Skeletal muscle cell (primary cell): ENCODE results near the gene APOBEC3A.

Experiments
- DNase-seq: peaks from one replicate; pipeline ENCODE4 v3.0.0-alpha.2; 2010; ENCODE audit warnings: low read depth
- H3K4me3 ChIP-seq: 2 replicates; pipeline ENCODE4 v1.5.1; 2011; ENCODE audit warnings: low read depth, mild to moderate bottlenecking, control low read depth, low read length, moderate library complexity

The APOBEC3A gene

GRCh38 chr22:38957046-38957770, at the start of gene APOBEC3A:
TSS of gene APOBEC3A (plus strand) at chr22:38957609. CDS start at chr22:38957692, 83 bp downstream.
- no peak for DNase-seq
- H3K4me3 ChIP-seq, result no peak within 1 kb of the TSS

GRCh38 chr22:38907767-38908166, 49.6 kb upstream of the APOBEC3A start:
- no peak for DNase-seq
- no peak overlapping the region for H3K4me3 ChIP-seq

GRCh38 chr22:38911434-38911833, 46.0 kb upstream of the APOBEC3A start:
- H3K4me3 ChIP-seq, result no peak overlapping the region
- DNase-seq, result no peak

GRCh38 chr22:38919631-38920190, 37.7 kb upstream of the APOBEC3A start:
- DNase-seq, result no peak
- H3K4me3 ChIP-seq, result no peak overlapping the region

- no peak for DNase-seq
- H3K4me3 ChIP-seq, result no peak overlapping the region
Observed at GRCh38 chr22:38921120-38921519, 36.3 kb upstream of the APOBEC3A start.

- H3K4me3 ChIP-seq, result no peak overlapping the region
- DNase-seq, result no peak
Observed at GRCh38 chr22:38921806-38922205, 35.6 kb upstream of the APOBEC3A start.

GRCh38 chr22:38923463-38924346, 33.7 kb upstream of the APOBEC3A start:
- H3K4me3 ChIP-seq, result peak overlapping the region; percentile 23
- DNase-seq, result peak; percentile 13

- H3K4me3 ChIP-seq, result no peak overlapping the region
- peak; percentile 60 for DNase-seq
Observed at GRCh38 chr22:38924347-38924952, 33.0 kb upstream of the APOBEC3A start.

- DNase-seq, result no peak
- no peak overlapping the region for H3K4me3 ChIP-seq
Observed at GRCh38 chr22:38925571-38926041, 31.8 kb upstream of the APOBEC3A start.

- no peak for DNase-seq
- H3K4me3 ChIP-seq, result no peak overlapping the region
Observed at GRCh38 chr22:38927033-38927781, 30.2 kb upstream of the APOBEC3A start.

GRCh38 chr22:38930512-38930911, 26.9 kb upstream of the APOBEC3A start:
- DNase-seq, result no peak

GRCh38 chr22:38935023-38935422, 22.4 kb upstream of the APOBEC3A start:
- no peak overlapping the region for H3K4me3 ChIP-seq
- no peak for DNase-seq

More at GRCh38 chr22:38930512-38930911, 26.9 kb upstream of the APOBEC3A start:
- no peak overlapping the region for H3K4me3 ChIP-seq

- DNase-seq, result no peak
- no peak overlapping the region for H3K4me3 ChIP-seq
Observed at GRCh38 chr22:38935616-38936015, 21.8 kb upstream of the APOBEC3A start.

GRCh38 chr22:38936562-38936961, 20.8 kb upstream of the APOBEC3A start:
- no peak overlapping the region for H3K4me3 ChIP-seq
- no peak for DNase-seq

- no peak overlapping the region for H3K4me3 ChIP-seq
Observed at GRCh38 chr22:38937036-38937435, 20.4 kb upstream of the APOBEC3A start.

GRCh38 chr22:38937541-38937940, 19.9 kb upstream of the APOBEC3A start:
- H3K4me3 ChIP-seq, result no peak overlapping the region
- DNase-seq, result no peak

More at GRCh38 chr22:38937036-38937435, 20.4 kb upstream of the APOBEC3A start:
- no peak for DNase-seq

GRCh38 chr22:38938221-38938620, 19.2 kb upstream of the APOBEC3A start:
- no peak overlapping the region for H3K4me3 ChIP-seq
- DNase-seq, result no peak

GRCh38 chr22:38938925-38939324, 18.5 kb upstream of the APOBEC3A start:
- H3K4me3 ChIP-seq, result no peak overlapping the region
- DNase-seq, result no peak

GRCh38 chr22:38940811-38941384, 16.5 kb upstream of the APOBEC3A start:
- H3K4me3 ChIP-seq, result no peak overlapping the region

More at GRCh38 chr22:38940811-38941384, 16.5 kb upstream of the APOBEC3A start:
- DNase-seq, result no peak
